BLaER1 (cell line): ENCODE results near the gene GCNT2.
"Not testable (repeated sequence)": the region's sequence is repeated elsewhere in the genome, so short reads cannot be mapped to it uniquely, and the experiment has no call there.

Experiments used
- H3K27ac ChIP-seq: shearing (Covaris generic); formaldehyde crosslinking; 2 replicates; pipeline ENCODE4 v1.8.1; 2022
- H3K27me3 ChIP-seq: shearing (Covaris generic); formaldehyde crosslinking; 2 replicates; pipeline ENCODE4 v1.8.1; 2022
- H3K36me3 ChIP-seq: shearing (Covaris generic); formaldehyde crosslinking; 2 replicates; pipeline ENCODE4 v1.8.1; 2022
- H3K4me1 ChIP-seq: shearing (Covaris generic); formaldehyde crosslinking; 2 replicates; pipeline ENCODE4 v1.8.1; 2022
- H3K4me2 ChIP-seq: shearing (Covaris generic); formaldehyde crosslinking; 2 replicates; pipeline ENCODE4 v1.8.1; 2022
- H3K4me3 ChIP-seq: shearing (Covaris generic); formaldehyde crosslinking; 2 replicates; pipeline ENCODE4 v1.8.1; 2022
- H3K9ac ChIP-seq: shearing (Covaris generic); formaldehyde crosslinking; 2 replicates; pipeline ENCODE4 v1.8.1; 2022
- H3K9me3 ChIP-seq: shearing (Covaris generic); formaldehyde crosslinking; 2 replicates; pipeline ENCODE4 v1.8.1; 2022
- H4K20me1 ChIP-seq: shearing (Covaris generic); formaldehyde crosslinking; 2 replicates; pipeline ENCODE4 v1.8.1; 2022
- Cebpa-rat ChIP-seq: shearing (Covaris generic); IDR thresholded peaks from 2 replicates; pipeline ENCODE4 v1.8.1; 2022

The GCNT2 gene

GRCh38 chr6:10487668-10488327, 33.4 kb upstream of the GCNT2 start:
- no peaks in the 10 kb centered on the region for H3K27me3 ChIP-seq
- H3K4me2 ChIP-seq, result no peak overlapping the region
- TF ChIP-seq Cebpa-rat, result no peak
- no peaks in the 10 kb centered on the region for H3K36me3 ChIP-seq
- H3K9me3 ChIP-seq, result peaks cover 26% of the 10 kb centered on the region
- H4K20me1 ChIP-seq, result no peaks in the 10 kb centered on the region
- no peak overlapping the region for H3K9ac ChIP-seq
- no peak overlapping the region for H3K27ac ChIP-seq
- no peaks in the 10 kb centered on the region for H3K4me1 ChIP-seq
- H3K4me3 ChIP-seq, result no peak overlapping the region

GRCh38 chr6:10491463-10491862, 29.7 kb upstream of the GCNT2 start:
- Histone ChIP-seq H3K27ac (no peak overlapping the region), H4K20me1 (no peaks in the 10 kb centered on the region), H3K4me3 (no peak overlapping the region), H3K9me3 (peaks cover 23% of the 10 kb centered on the region), H3K36me3 (no peaks in the 10 kb centered on the region), H3K27me3 (no peaks in the 10 kb centered on the region), H3K4me2 (no peak overlapping the region), H3K4me1 (peaks cover 15% of the 10 kb centered on the region), H3K9ac (no peak overlapping the region)
- no peak for TF ChIP-seq Cebpa-rat

GRCh38 chr6:10491905-10492304, 29.2 kb upstream of the GCNT2 start:
- not testable (repeated sequence) for H3K36me3 ChIP-seq, H3K9ac ChIP-seq, H3K4me2 ChIP-seq, H3K27me3 ChIP-seq, H3K4me3 ChIP-seq, H3K27ac ChIP-seq, H4K20me1 ChIP-seq
- Histone ChIP-seq H3K9me3 (peaks cover 23% of the 10 kb centered on the region), H3K4me1 (peaks cover 15% of the 10 kb centered on the region)

- no peaks in the 10 kb centered on the region for H4K20me1 ChIP-seq
- no peak for TF ChIP-seq Cebpa-rat
- H3K27ac ChIP-seq, result no peak overlapping the region
- H3K4me1 ChIP-seq, result peaks cover 15% of the 10 kb centered on the region
- peak overlapping the region; percentile 38 for H3K4me2 ChIP-seq
- no peak overlapping the region for H3K4me3 ChIP-seq
- H3K27me3 ChIP-seq, result no peaks in the 10 kb centered on the region
- no peak overlapping the region for H3K9ac ChIP-seq
- peaks cover 13% of the 10 kb centered on the region for H3K9me3 ChIP-seq
- H3K36me3 ChIP-seq, result no peaks in the 10 kb centered on the region
These were observed 26.1 kb upstream of the GCNT2 start for GRCh38 chr6:10495029-10495428.

GRCh38 chr6:10505529-10505928, 15.6 kb upstream of the GCNT2 start:
- no peak overlapping the region for H3K27ac ChIP-seq
- TF ChIP-seq Cebpa-rat, result no peak
- H3K9me3 ChIP-seq, result no peaks in the 10 kb centered on the region
- H3K27me3 ChIP-seq, result no peaks in the 10 kb centered on the region
- H4K20me1 ChIP-seq, result no peaks in the 10 kb centered on the region
- no peak overlapping the region for H3K9ac ChIP-seq
- H3K36me3 ChIP-seq, result no peaks in the 10 kb centered on the region
- no peak overlapping the region for H3K4me2 ChIP-seq
- H3K4me1 ChIP-seq, result no peaks in the 10 kb centered on the region
- no peak overlapping the region for H3K4me3 ChIP-seq

GRCh38 chr6:10507298-10507697, 13.9 kb upstream of the GCNT2 start:
- no peaks in the 10 kb centered on the region for H3K4me1 ChIP-seq
- H4K20me1 ChIP-seq, result no peaks in the 10 kb centered on the region
- no peak for TF ChIP-seq Cebpa-rat
- H3K27ac ChIP-seq, result no peak overlapping the region
- H3K9ac ChIP-seq, result no peak overlapping the region
- no peak overlapping the region for H3K4me3 ChIP-seq
- H3K9me3 ChIP-seq, result no peaks in the 10 kb centered on the region
- H3K27me3 ChIP-seq, result no peaks in the 10 kb centered on the region
- H3K36me3 ChIP-seq, result no peaks in the 10 kb centered on the region
- no peak overlapping the region for H3K4me2 ChIP-seq

GRCh38 chr6:10507715-10508114, 13.4 kb upstream of the GCNT2 start:
- Histone ChIP-seq H3K9ac (no peak overlapping the region), H3K4me3 (no peak overlapping the region), H4K20me1 (no peaks in the 10 kb centered on the region), H3K27ac (no peak overlapping the region), H3K36me3 (no peaks in the 10 kb centered on the region), H3K27me3 (no peaks in the 10 kb centered on the region), H3K4me1 (no peaks in the 10 kb centered on the region), H3K9me3 (no peaks in the 10 kb centered on the region), H3K4me2 (no peak overlapping the region)
- TF ChIP-seq Cebpa-rat, result no peak

GRCh38 chr6:10510592-10511367, 10.4 kb upstream of the GCNT2 start:
- H3K27ac ChIP-seq, result no peak overlapping the region
- no peaks in the 10 kb centered on the region for H3K36me3 ChIP-seq
- TF ChIP-seq Cebpa-rat, result no peak

GRCh38 chr6:10511477-10511876, 9.7 kb upstream of the GCNT2 start:
- no peaks in the 10 kb centered on the region for H3K4me1 ChIP-seq
- no peak for TF ChIP-seq Cebpa-rat
- no peaks in the 10 kb centered on the region for H3K9me3 ChIP-seq
- H3K27ac ChIP-seq, result no peak overlapping the region
- H3K36me3 ChIP-seq, result no peaks in the 10 kb centered on the region
- H3K4me2 ChIP-seq, result no peak overlapping the region
- H3K9ac ChIP-seq, result no peak overlapping the region
- H4K20me1 ChIP-seq, result no peaks in the 10 kb centered on the region
- H3K27me3 ChIP-seq, result no peaks in the 10 kb centered on the region
- no peak overlapping the region for H3K4me3 ChIP-seq

More at GRCh38 chr6:10510592-10511367, 10.4 kb upstream of the GCNT2 start:
- Histone ChIP-seq H4K20me1 (no peaks in the 10 kb centered on the region), H3K27me3 (no peaks in the 10 kb centered on the region), H3K4me1 (no peaks in the 10 kb centered on the region), H3K4me3 (no peak overlapping the region), H3K9me3 (no peaks in the 10 kb centered on the region), H3K4me2 (no peak overlapping the region), H3K9ac (no peak overlapping the region)

- no peak overlapping the region for H3K9ac ChIP-seq
- no peak overlapping the region for H3K4me2 ChIP-seq
- no peaks in the 10 kb centered on the region for H4K20me1 ChIP-seq
- H3K36me3 ChIP-seq, result no peaks in the 10 kb centered on the region
- no peaks in the 10 kb centered on the region for H3K4me1 ChIP-seq
- TF ChIP-seq Cebpa-rat, result no peak
- no peak overlapping the region for H3K27ac ChIP-seq
- no peaks in the 10 kb centered on the region for H3K27me3 ChIP-seq
- no peaks in the 10 kb centered on the region for H3K9me3 ChIP-seq
- no peak overlapping the region for H3K4me3 ChIP-seq
These were observed 7.6 kb upstream of the GCNT2 start for GRCh38 chr6:10513544-10513943.
